Endodermal cell (in vitro differentiated cells): ENCODE measurements around the gene DOK6. TPM values are rescaled to one million over a fixed set of nuclear protein-coding genes. Genes with fewer than 3 reads are reported as not detected.

Experiments
- DNase-seq: peaks from one replicate; pipeline ENCODE4 v3.0.0-alpha.2; 2017
- H3K27ac ChIP-seq: 2 replicates; pipeline ENCODE4 v1.5.1; 2013; ENCODE audit warnings: mild to moderate bottlenecking, low read depth, low read length, moderate library complexity
- H3K27me3 ChIP-seq: 2 replicates; pipeline ENCODE4 v1.6.1; 2013; ENCODE audit warnings: mild to moderate bottlenecking, low read length, moderate library complexity; ENCODE audit not compliant: insufficient read depth, control insufficient read depth, poor library complexity, severe bottlenecking
- H3K36me3 ChIP-seq: 2 replicates; pipeline ENCODE4 v1.7.0; 2013; ENCODE audit warnings: mild to moderate bottlenecking, low read length, moderate library complexity; ENCODE audit not compliant: control insufficient read depth, insufficient read depth
- H3K4me1 ChIP-seq: one replicate; pipeline ENCODE4 v1.7.0; 2013; ENCODE audit warnings: low read length; ENCODE audit not compliant: control insufficient read depth, insufficient read depth
- H3K4me3 ChIP-seq: 2 replicates; pipeline ENCODE4 v1.5.1; 2013; ENCODE audit warnings: mild to moderate bottlenecking, low read length, moderate library complexity
- H3K9ac ChIP-seq: 2 replicates; pipeline ENCODE4 v1.6.1; 2013; ENCODE audit warnings: mild to moderate bottlenecking, low read length, moderate library complexity; ENCODE audit not compliant: poor library complexity, severe bottlenecking; ENCODE audit errors: extremely low read depth
- H3K9me3 ChIP-seq: 2 replicates; pipeline ENCODE4 v1.6.1; 2013; ENCODE audit warnings: mild to moderate bottlenecking, low read length, moderate library complexity; ENCODE audit not compliant: control insufficient read depth
- H3K27ac Mint-ChIP-seq: 2 replicates; pipeline ENCODE4 v1.8.0; 2020; ENCODE audit warnings: mixed read lengths
- H3K27me3 Mint-ChIP-seq: 2 replicates; pipeline ENCODE4 v1.8.0; 2021; ENCODE audit warnings: mild to moderate bottlenecking, mixed read lengths; ENCODE audit not compliant: insufficient read depth
- H3K36me3 Mint-ChIP-seq: 2 replicates; pipeline ENCODE4 v1.8.0; 2020; ENCODE audit warnings: low read depth, mixed read lengths
- H3K4me1 Mint-ChIP-seq: 2 replicates; pipeline ENCODE4 v1.8.0; 2020; ENCODE audit warnings: mixed read lengths
- H3K4me3 Mint-ChIP-seq: 2 replicates; pipeline ENCODE4 v1.8.0; 2020; ENCODE audit warnings: mild to moderate bottlenecking, moderate library complexity, mixed read lengths
- H3K9me3 Mint-ChIP-seq: 2 replicates; pipeline ENCODE4 v1.8.0; 2020; ENCODE audit warnings: mild to moderate bottlenecking, mixed read lengths
- WGBS, 2 experiments: methylation state at CpG; one replicate each; pipeline versions ENCODE4 v1.1.5 to v1.1.7; 2013; ENCODE audit warnings: missing lambda C conversion rate in 2 of 2, mixed read lengths in 1 of 2; ENCODE audit not compliant: insufficient coverage in 1 of 2, insufficient read length in 1 of 2; 5-methylcytosine and 5-hydroxymethylcytosine counted together
- total RNA-seq, 2 donors: library from RNA; stranded (reverse); fragmentation: NEBNext Ultra II Directional in 1 of 2; extraction: Animal tissue kit (Norgen Biotek cat#: 25700) in 1 of 2; gene quantifications; 2 replicates in 1 of 2; 3 replicates in 1 of 2; pipeline ENCODE4 v1.2.1, GENCODE V29; 2021
- TF ChIP-seq, protein P1 (sequence below): fragments of 200-600 bp; sonication (generic); conservative IDR thresholded peaks from 2 replicates; pipeline ENCODE4 v1.5.0; 2021; ENCODE audit warnings: antibody characterized with exemption, mild to moderate bottlenecking

Gene DOK6
- total RNA-seq, 2 donors from 2014 or later: 5.7 to 5.9 TPM

- Histone ChIP-seq H3K36me3 (no peaks in the 10 kb centered on the region), H3K9ac (no peak overlapping the region), H3K27me3 (no peaks in the 10 kb centered on the region), H3K4me1 (no peaks in the 10 kb centered on the region), H3K4me3 (no peak overlapping the region), H3K9me3 (no peaks in the 10 kb centered on the region), H3K27ac (no peak overlapping the region)
- no peaks in the 10 kb centered on the region for H3K9me3 Mint-ChIP-seq
- 83% methylated on average over 1 of the region's 2 CpGs; no CpG with 5 or more reads in 1 of the 2 experiments for WGBS, 2 experiments
- no peaks in the 10 kb centered on the region for H3K27me3 Mint-ChIP-seq
- no peak overlapping the region for H3K27ac Mint-ChIP-seq
- H3K36me3 Mint-ChIP-seq: no peaks in the 10 kb centered on the region
- TF ChIP-seq, protein P1, sequence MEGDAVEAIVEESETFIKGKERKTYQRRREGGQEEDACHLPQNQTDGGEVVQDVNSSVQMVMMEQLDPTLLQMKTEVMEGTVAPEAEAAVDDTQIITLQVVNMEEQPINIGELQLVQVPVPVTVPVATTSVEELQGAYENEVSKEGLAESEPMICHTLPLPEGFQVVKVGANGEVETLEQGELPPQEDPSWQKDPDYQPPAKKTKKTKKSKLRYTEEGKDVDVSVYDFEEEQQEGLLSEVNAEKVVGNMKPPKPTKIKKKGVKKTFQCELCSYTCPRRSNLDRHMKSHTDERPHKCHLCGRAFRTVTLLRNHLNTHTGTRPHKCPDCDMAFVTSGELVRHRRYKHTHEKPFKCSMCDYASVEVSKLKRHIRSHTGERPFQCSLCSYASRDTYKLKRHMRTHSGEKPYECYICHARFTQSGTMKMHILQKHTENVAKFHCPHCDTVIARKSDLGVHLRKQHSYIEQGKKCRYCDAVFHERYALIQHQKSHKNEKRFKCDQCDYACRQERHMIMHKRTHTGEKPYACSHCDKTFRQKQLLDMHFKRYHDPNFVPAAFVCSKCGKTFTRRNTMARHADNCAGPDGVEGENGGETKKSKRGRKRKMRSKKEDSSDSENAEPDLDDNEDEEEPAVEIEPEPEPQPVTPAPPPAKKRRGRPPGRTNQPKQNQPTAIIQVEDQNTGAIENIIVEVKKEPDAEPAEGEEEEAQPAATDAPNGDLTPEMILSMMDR: no peak
- H3K4me3 Mint-ChIP-seq: no peak overlapping the region
- DNase-seq: no peak
- no peaks in the 10 kb centered on the region for H3K4me1 Mint-ChIP-seq
These were observed 444.0 kb downstream of the DOK6 start for GRCh38 chr18:69844656-69845055.

- Mint-ChIP-seq H3K4me3 (no peak overlapping the region), H3K9me3 (no peaks in the 10 kb centered on the region), H3K27me3 (no peaks in the 10 kb centered on the region), H3K4me1 (no peaks in the 10 kb centered on the region), H3K36me3 (no peaks in the 10 kb centered on the region), H3K27ac (no peak overlapping the region)
- Histone ChIP-seq H3K9me3 (no peaks in the 10 kb centered on the region), H3K4me3 (no peak overlapping the region), H3K27ac (no peak overlapping the region), H3K27me3 (no peaks in the 10 kb centered on the region), H3K9ac (no peak overlapping the region), H3K36me3 (no peaks in the 10 kb centered on the region), H3K4me1 (no peaks in the 10 kb centered on the region)
- WGBS, 2 experiments: 93 to 95% methylated on average over 7 to 8 of the region's 8 CpGs
- DNase-seq: no peak
- TF ChIP-seq, protein P1: peak; percentile 58
These were observed 445.2 kb downstream of the DOK6 start for GRCh38 chr18:69845593-69846506.

GRCh38 chr18:69853051-69853450 is 452.4 kb downstream of the DOK6 start:
- H3K4me1 ChIP-seq: no peaks in the 10 kb centered on the region
- Mint-ChIP-seq H3K9me3 (no peaks in the 10 kb centered on the region), H3K36me3 (no peaks in the 10 kb centered on the region), H3K27ac (no peak overlapping the region), H3K27me3 (no peaks in the 10 kb centered on the region), H3K4me3 (no peak overlapping the region), H3K4me1 (no peaks in the 10 kb centered on the region)
- H3K27me3 ChIP-seq: no peaks in the 10 kb centered on the region
- H3K36me3 ChIP-seq: no peaks in the 10 kb centered on the region
- no peak overlapping the region for H3K9ac ChIP-seq
- TF ChIP-seq, protein P1: no peak
- no peak overlapping the region for H3K4me3 ChIP-seq
- no peak for DNase-seq
- 86 to 100% methylated on average over 2 to 4 of the region's 4 CpGs for WGBS, 2 experiments
- no peak overlapping the region for H3K27ac ChIP-seq
- H3K9me3 ChIP-seq: no peaks in the 10 kb centered on the region
